ENCODE data around the gene RFNG. TPM values are rescaled to one million over a fixed set of nuclear protein-coding genes. Genes with fewer than 3 reads are reported as not detected.

Gene RFNG
- polyA plus RNA-seq, 1 donor (not counting 4 experiments of a cell fraction or from before 2014, with no cell fraction given): 10.2 TPM

- Histone ChIP-seq H3K9me3 (ENCODE audit: control insufficient read depth, low read depth, low read length) (no peaks in the 10 kb centered on the region), H3K4me1 (ENCODE audit: control insufficient read depth, extremely low read depth, insufficient read depth, low read length) (peaks cover 32% of the 10 kb centered on the region), H3K27ac (ENCODE audit: control insufficient read depth, insufficient read depth, low read length) (no peak overlapping the region), H3K79me2 (ENCODE audit: control insufficient read depth, insufficient read depth, low read length) (peaks cover 5% of the 10 kb centered on the region), H3K9me1 (ENCODE audit: control insufficient read depth, extremely low read depth, insufficient read depth, low read length) (no peaks in the 10 kb centered on the region), H3K27me3 (ENCODE audit: control insufficient read depth, extremely low read depth, insufficient read depth, low read length) (no peaks in the 10 kb centered on the region), H2AFZ (ENCODE audit: control insufficient read depth, low read length) (no peak overlapping the region), H3K9ac (ENCODE audit: control insufficient read depth, extremely low read depth, insufficient read depth, low read length) (no peak overlapping the region), H4K20me1 (ENCODE audit: control insufficient read depth, extremely low read depth, insufficient read depth, low read length) (peaks cover 6% of the 10 kb centered on the region), H3K4me3 (ENCODE audit: control insufficient read depth in 2 of 3, extremely low read depth in 1 of 3, insufficient read depth in 2 of 3, low read depth in 1 of 3, low read length in 3 of 3) (no peak overlapping the region), H3K36me3 (ENCODE audit: control insufficient read depth in 2 of 2, extremely low read depth in 1 of 2, insufficient read depth in 2 of 2, low read length in 2 of 2) (peaks cover 0 to 4% of the 10 kb centered on the region in 2 experiments), H3K4me2 (ENCODE audit: control insufficient read depth, extremely low read depth, insufficient read depth, low read depth, low read length) (no peak overlapping the region)
- dilution Hi-C loops (cut with MboI; ENCODE audit: extremely low pct_ligation_motif_present, low sequenced_read_pairs): no loop called here
- DNase-seq (ENCODE audit: low read depth, low spot score) (no peak), FAIRE-seq (no peak)
- TF ChIP-seq EZH2 (IDR thresholded peaks at IDR 0.05; ENCODE audit: low read length) (no peak), CTCF (optimal IDR thresholded peaks at IDR 0.05 in 1 of 3, IDR thresholded peaks at IDR 0.05 in 1 of 3, conservative IDR thresholded peaks at IDR 0.05 in 1 of 3; ENCODE audit: extremely low read depth in 1 of 3, insufficient read depth in 2 of 3, low read length in 3 of 3) (no peak)
Measured at GRCh38 chr17:82017612-82018151, 33.9 kb downstream of the RFNG start.

- Histone ChIP-seq H3K36me3 (ENCODE audit: control insufficient read depth in 2 of 2, extremely low read depth in 1 of 2, insufficient read depth in 2 of 2, low read length in 2 of 2) (peaks cover 0 to 4% of the 10 kb centered on the region in 2 experiments), H3K27ac (ENCODE audit: control insufficient read depth, insufficient read depth, low read length) (no peak overlapping the region), H2AFZ (ENCODE audit: control insufficient read depth, low read length) (no peak overlapping the region), H3K4me1 (ENCODE audit: control insufficient read depth, extremely low read depth, insufficient read depth, low read length) (peaks cover 29% of the 10 kb centered on the region), H3K4me3 (ENCODE audit: control insufficient read depth in 2 of 3, extremely low read depth in 1 of 3, insufficient read depth in 2 of 3, low read depth in 1 of 3, low read length in 3 of 3) (no peak overlapping the region), H3K9me1 (ENCODE audit: control insufficient read depth, extremely low read depth, insufficient read depth, low read length) (no peaks in the 10 kb centered on the region), H3K27me3 (ENCODE audit: control insufficient read depth, extremely low read depth, insufficient read depth, low read length) (no peaks in the 10 kb centered on the region), H3K4me2 (ENCODE audit: control insufficient read depth, extremely low read depth, insufficient read depth, low read depth, low read length) (no peak overlapping the region), H3K9me3 (ENCODE audit: control insufficient read depth, low read depth, low read length) (no peaks in the 10 kb centered on the region), H3K79me2 (ENCODE audit: control insufficient read depth, insufficient read depth, low read length) (peaks cover under 1% of the 10 kb centered on the region), H4K20me1 (ENCODE audit: control insufficient read depth, extremely low read depth, insufficient read depth, low read length) (peaks cover 6% of the 10 kb centered on the region), H3K9ac (ENCODE audit: control insufficient read depth, extremely low read depth, insufficient read depth, low read length) (no peak overlapping the region)
- dilution Hi-C loops (cut with MboI; ENCODE audit: extremely low pct_ligation_motif_present, low sequenced_read_pairs): no loop called here
- no peak for FAIRE-seq
- DNase-seq (ENCODE audit: low read depth, low spot score): no peak
- TF ChIP-seq EZH2 (IDR thresholded peaks at IDR 0.05; ENCODE audit: low read length): no peak
- no peak for TF ChIP-seq CTCF (optimal IDR thresholded peaks at IDR 0.05 in 1 of 3, IDR thresholded peaks at IDR 0.05 in 1 of 3, conservative IDR thresholded peaks at IDR 0.05 in 1 of 3; ENCODE audit: extremely low read depth in 1 of 3, insufficient read depth in 2 of 3, low read length in 3 of 3)
Measured at GRCh38 chr17:82016875-82017459, 34.6 kb downstream of the RFNG start.

Measured in keratinocyte (primary cell).